MM.1S (cell line): ENCODE results near the gene INTS2.

ENCODE experiments used
- CTCF ChIP-seq: fragments of 300-600 bp; sonication (generic); IDR thresholded peaks from 2 replicates; pipeline ENCODE4 v1.5.1; 2016; ENCODE audit warnings: antibody characterized with exemption, low read length, mixed read lengths
- EZH2 ChIP-seq: fragments of 300-600 bp; sonication (generic); optimal IDR thresholded peaks from 2 replicates; pipeline ENCODE3; 2017; ENCODE audit warnings: low read depth, mild to moderate bottlenecking, antibody characterized with exemption, low read length, mixed read lengths
- EZH2phosphoT487 ChIP-seq: fragments of 300-600 bp; sonication (generic); IDR thresholded peaks from 2 replicates; pipeline ENCODE4 v1.6.1; 2018; ENCODE audit warnings: antibody characterized with exemption, low read length

GRCh38 chr17:61846088-61846487 is 81.7 kb downstream of the INTS2 start:
- TF ChIP-seq CTCF = no peak
- no peak for TF ChIP-seq EZH2phosphoT487
- TF ChIP-seq EZH2 = no peak
